Mesothelial cell of epicardium (in vitro differentiated cells): Measurements from ENCODE around the gene C3orf49. TPM values are rescaled to one million over a fixed set of nuclear protein-coding genes. Genes with fewer than 3 reads are reported as not detected.

Source experiments
- DNase-seq, 2 experiments: peaks; one replicate each; pipeline ENCODE4 v3.0.0; 2021; ENCODE audit warnings: low spot score in 2 of 2; ENCODE audit not compliant: unreplicated experiment in 2 of 2
- H3K27ac Mint-ChIP-seq: 2 replicates; pipeline ENCODE4 v1.8.0; 2021; ENCODE audit warnings: mixed read lengths
- H3K27me3 Mint-ChIP-seq: 2 replicates; pipeline ENCODE4 v1.8.0; 2021; ENCODE audit warnings: low read depth, mixed read lengths
- H3K36me3 Mint-ChIP-seq: 2 replicates; pipeline ENCODE4 v1.8.0; 2021; ENCODE audit warnings: mixed read lengths
- H3K4me1 Mint-ChIP-seq: 2 replicates; pipeline ENCODE4 v1.8.0; 2021; ENCODE audit warnings: mixed read lengths
- H3K4me3 Mint-ChIP-seq: 2 replicates; pipeline ENCODE4 v1.8.0; 2021; ENCODE audit warnings: mild to moderate bottlenecking, moderate library complexity, mixed read lengths
- H3K9me3 Mint-ChIP-seq: 2 replicates; pipeline ENCODE4 v1.8.0; 2021; ENCODE audit warnings: mixed read lengths
- CTCF ChIP-seq: fragments of 200-600 bp; sonication (generic); IDR thresholded peaks from one replicate; pipeline ENCODE4 v1.5.0; 2021; ENCODE audit warnings: antibody characterized with exemption; ENCODE audit not compliant: unreplicated experiment
- total RNA-seq: library from RNA; stranded (reverse); gene quantifications from 3 replicates; pipeline ENCODE4 v1.2.1, GENCODE V29; 2021

Gene C3orf49
- not detected in 3 replicates for total RNA-seq

- H3K27ac Mint-ChIP-seq = no peak within 1 kb of the TSS
- no peaks in the 10 kb centered on the region for H3K9me3 Mint-ChIP-seq
- no peak within 1 kb of the TSS for H3K4me3 Mint-ChIP-seq
- peaks cover 2% of the 10 kb centered on the region for H3K36me3 Mint-ChIP-seq
- peaks cover 9% of the 10 kb centered on the region for H3K4me1 Mint-ChIP-seq
- DNase-seq = no peak
- H3K27me3 Mint-ChIP-seq = peaks cover 2% of the 10 kb centered on the region
- TF ChIP-seq CTCF = no peak
These were observed at the start of gene C3orf49 for GRCh38 chr3:63819151-63819398. Gene C3orf49 (plus strand): TSS chr3:63819299. CDS start chr3:63819472, 173 bp downstream.

GRCh38 chr3:63774781-63775180 is 44.3 kb upstream of the C3orf49 start:
- H3K36me3 Mint-ChIP-seq = no peaks in the 10 kb centered on the region
- DNase-seq = no peak
- no peak for TF ChIP-seq CTCF
- H3K27me3 Mint-ChIP-seq = peaks cover 10% of the 10 kb centered on the region
- H3K4me3 Mint-ChIP-seq = no peak overlapping the region
- H3K9me3 Mint-ChIP-seq = no peaks in the 10 kb centered on the region
- H3K27ac Mint-ChIP-seq = no peak overlapping the region
- no peaks in the 10 kb centered on the region for H3K4me1 Mint-ChIP-seq

GRCh38 chr3:63779227-63779626 is 39.9 kb upstream of the C3orf49 start:
- H3K4me3 Mint-ChIP-seq = no peak overlapping the region
- no peaks in the 10 kb centered on the region for H3K9me3 Mint-ChIP-seq
- no peaks in the 10 kb centered on the region for H3K4me1 Mint-ChIP-seq
- H3K27ac Mint-ChIP-seq = no peak overlapping the region
- no peak for TF ChIP-seq CTCF
- DNase-seq = no peak
- H3K36me3 Mint-ChIP-seq = no peaks in the 10 kb centered on the region
- H3K27me3 Mint-ChIP-seq = peaks cover 8% of the 10 kb centered on the region

- Mint-ChIP-seq H3K4me1 (no peaks in the 10 kb centered on the region), H3K9me3 (no peaks in the 10 kb centered on the region), H3K27ac (no peak overlapping the region), H3K36me3 (no peaks in the 10 kb centered on the region), H3K27me3 (peaks cover 13% of the 10 kb centered on the region), H3K4me3 (no peak overlapping the region)
- DNase-seq = no peak
- no peak for TF ChIP-seq CTCF
These were observed 27.1 kb upstream of the C3orf49 start for GRCh38 chr3:63791974-63792373.

- Mint-ChIP-seq H3K27ac (no peak overlapping the region), H3K27me3 (peaks cover 3% of the 10 kb centered on the region), H3K4me1 (no peaks in the 10 kb centered on the region), H3K36me3 (no peaks in the 10 kb centered on the region), H3K9me3 (no peaks in the 10 kb centered on the region), H3K4me3 (no peak overlapping the region)
- no peak for DNase-seq
- no peak for TF ChIP-seq CTCF
These were observed 23.7 kb upstream of the C3orf49 start for GRCh38 chr3:63795438-63795837.

DNA sequence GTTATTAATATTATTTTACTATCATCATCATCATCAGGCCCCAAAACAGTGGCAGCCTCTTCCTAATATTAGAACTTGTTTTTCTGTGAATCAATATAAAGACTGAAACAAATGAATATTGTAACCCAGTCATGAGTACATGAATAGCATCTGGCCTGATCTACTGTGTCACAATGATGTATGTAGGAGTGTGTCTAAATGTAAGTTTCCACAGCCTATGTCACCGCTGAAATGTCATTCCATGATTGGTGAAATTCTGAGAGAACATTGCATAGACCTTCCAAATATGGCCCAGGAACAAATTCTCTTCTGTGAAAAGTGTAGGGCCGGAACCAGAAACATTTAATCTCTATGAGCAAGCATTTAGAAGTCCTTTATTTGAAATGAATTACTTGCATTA is 20.6 kb upstream of the C3orf49 start:
- Mint-ChIP-seq H3K4me1 (no peaks in the 10 kb centered on the region), H3K36me3 (no peaks in the 10 kb centered on the region), H3K4me3 (no peak overlapping the region), H3K27ac (no peak overlapping the region), H3K27me3 (peaks cover 8% of the 10 kb centered on the region), H3K9me3 (no peaks in the 10 kb centered on the region)
- DNase-seq = no peak
- no peak for TF ChIP-seq CTCF
